C4-2B (cell line): Measurements from ENCODE around the gene AGTRAP.

Source experiments
- H3K27ac ChIP-seq: fragments of 450-650 bp; 2 replicates; pipeline ENCODE4 v1.5.1; 2017
- CTCF ChIP-seq: fragments of 450-650 bp; conservative IDR thresholded peaks from 2 replicates; pipeline ENCODE4 v1.5.1; 2017; ENCODE audit warnings: mild to moderate bottlenecking
- ZFX ChIP-seq: fragments of 450-650 bp; IDR thresholded peaks from 2 replicates; pipeline ENCODE4 v1.6.1; 2017

Gene AGTRAP

GRCh38 chr1:11799099-11799498, 63.2 kb downstream of the AGTRAP start:
- no peak for TF ChIP-seq CTCF
- TF ChIP-seq ZFX = no peak
- H3K27ac ChIP-seq = no peak overlapping the region

- H3K27ac ChIP-seq = no peak overlapping the region
- TF ChIP-seq ZFX = no peak
- TF ChIP-seq CTCF = no peak
These were observed 64.0 kb downstream of the AGTRAP start for GRCh38 chr1:11799896-11800295.

- H3K27ac ChIP-seq = no peak overlapping the region
- TF ChIP-seq ZFX = no peak
- no peak for TF ChIP-seq CTCF
These were observed 64.4 kb downstream of the AGTRAP start for GRCh38 chr1:11800391-11800755.
